Tibial nerve (tissue), 4 donors: ENCODE measurements around the gene DNAH6. TPM values are rescaled to one million over a fixed set of nuclear protein-coding genes. Genes with fewer than 3 reads are reported as not detected.

Source experiments
- DNase-seq, 2 donors: peaks; one replicate each; pipeline ENCODE4 v3.0.0-alpha.2; 2019; ENCODE audit warnings: low spot score in 2 of 2
- H3K27ac ChIP-seq, 4 donors: fragments of 200-600 bp; sonication (generic) in 3 of 4; one replicate each; pipeline ENCODE4 v1.5.1; 2017 to 2019; ENCODE audit warnings: mild to moderate bottlenecking in 1 of 4
- H3K27me3 ChIP-seq, 2 donors: fragments of 200-600 bp; sonication (generic) in 1 of 2; one replicate each; pipeline versions ENCODE4 v1.5.1 to v1.6.0; 2017 to 2019
- H3K36me3 ChIP-seq, 3 donors: fragments of 200-600 bp; sonication (generic); one replicate each; pipeline ENCODE4 v1.5.1; 2018 to 2019
- H3K4me1 ChIP-seq, 4 donors: fragments of 200-600 bp; sonication (generic) in 3 of 4; one replicate each; pipeline ENCODE4 v1.5.1; 2017 to 2019
- H3K4me3 ChIP-seq, 4 donors: fragments of 200-600 bp; sonication (generic) in 3 of 4; one replicate each; pipeline ENCODE4 v1.5.1; 2017 to 2019; ENCODE audit warnings: mild to moderate bottlenecking in 1 of 4, moderate library complexity in 1 of 4
- H3K9me3 ChIP-seq, 4 donors: fragments of 200-600 bp; sonication (generic) in 3 of 4; one replicate each; pipeline ENCODE4 v1.5.1; 2017 to 2019
- EP300 ChIP-seq, 2 donors: sonication (generic); formaldehyde crosslinking; IDR thresholded peaks; one replicate each; pipeline ENCODE4 v1.6.1; 2017; ENCODE audit warnings: antibody characterized with exemption in 2 of 2, mild to moderate bottlenecking in 1 of 2
- POLR2A ChIP-seq, 2 donors: fragments of 450-650 bp; IDR thresholded peaks; one replicate each; pipeline ENCODE4 v1.6.1; 2017; ENCODE audit warnings: antibody characterized with exemption in 2 of 2, mild to moderate bottlenecking in 2 of 2, moderate library complexity in 2 of 2
- WGBS, 2 donors: methylation state at CpG; one replicate each; pipeline ENCODE4 v1.1.5; 2018; 5-methylcytosine and 5-hydroxymethylcytosine counted together
- total RNA-seq, 4 donors: library from RNA; depleted of rRNA; stranded (reverse); fragments of >200 nt; gene quantifications; one replicate each; pipeline ENCODE4 v1.1.0, GENCODE V29; 2016
- TF ChIP-seq, protein P1 (sequence below), 5 experiments: fragments of 200-600 bp in 3 of 5; fragments of 450-650 bp in 2 of 5; sonication (generic) in 3 of 5; IDR thresholded peaks; one replicate each; pipeline ENCODE4 v1.5.1; 2016 to 2019; ENCODE audit warnings: antibody characterized with exemption in 5 of 5, mild to moderate bottlenecking in 3 of 5, moderate library complexity in 2 of 5

Gene DNAH6
- total RNA-seq, 4 donors from 2014 or later, result 2.2 to 5.9 (median 2.7) TPM

GRCh38 chr2:84527137-84528129 is 11.1 kb downstream of the DNAH6 start:
- H3K36me3 ChIP-seq, result no peaks in the 10 kb centered on the region
- 37 to 42% methylated on average over 4 of the region's 4 CpGs for WGBS, 2 donors
- H3K27ac ChIP-seq, result peak overlapping the region in 1 of 4 donors; percentile 15
- no peaks in the 10 kb centered on the region for H3K27me3 ChIP-seq
- DNase-seq, result no peak
- H3K9me3 ChIP-seq, result no peaks in the 10 kb centered on the region
- TF ChIP-seq, protein P1, sequence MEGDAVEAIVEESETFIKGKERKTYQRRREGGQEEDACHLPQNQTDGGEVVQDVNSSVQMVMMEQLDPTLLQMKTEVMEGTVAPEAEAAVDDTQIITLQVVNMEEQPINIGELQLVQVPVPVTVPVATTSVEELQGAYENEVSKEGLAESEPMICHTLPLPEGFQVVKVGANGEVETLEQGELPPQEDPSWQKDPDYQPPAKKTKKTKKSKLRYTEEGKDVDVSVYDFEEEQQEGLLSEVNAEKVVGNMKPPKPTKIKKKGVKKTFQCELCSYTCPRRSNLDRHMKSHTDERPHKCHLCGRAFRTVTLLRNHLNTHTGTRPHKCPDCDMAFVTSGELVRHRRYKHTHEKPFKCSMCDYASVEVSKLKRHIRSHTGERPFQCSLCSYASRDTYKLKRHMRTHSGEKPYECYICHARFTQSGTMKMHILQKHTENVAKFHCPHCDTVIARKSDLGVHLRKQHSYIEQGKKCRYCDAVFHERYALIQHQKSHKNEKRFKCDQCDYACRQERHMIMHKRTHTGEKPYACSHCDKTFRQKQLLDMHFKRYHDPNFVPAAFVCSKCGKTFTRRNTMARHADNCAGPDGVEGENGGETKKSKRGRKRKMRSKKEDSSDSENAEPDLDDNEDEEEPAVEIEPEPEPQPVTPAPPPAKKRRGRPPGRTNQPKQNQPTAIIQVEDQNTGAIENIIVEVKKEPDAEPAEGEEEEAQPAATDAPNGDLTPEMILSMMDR (IDR thresholded peaks at IDR 0.05), result no peak
- TF ChIP-seq EP300 (IDR thresholded peaks at IDR 0.05) (peak in 1 of 2 donors; percentile 17), POLR2A (IDR thresholded peaks at IDR 0.05) (no peak)
- no peak overlapping the region for H3K4me3 ChIP-seq
- H3K4me1 ChIP-seq, result peaks cover 0 to 16% (median 0%) of the 10 kb centered on the region in 4 donors

- Histone ChIP-seq H3K27ac (no peak overlapping the region), H3K4me1 (peaks cover 0 to 7% (median 0%) of the 10 kb centered on the region in 4 donors), H3K27me3 (no peaks in the 10 kb centered on the region), H3K4me3 (no peak overlapping the region), H3K36me3 (no peaks in the 10 kb centered on the region), H3K9me3 (no peaks in the 10 kb centered on the region)
- no peak for DNase-seq
- WGBS, 2 donors, result 79 to 82% methylated on average over 1 of the region's 1 CpG
- TF ChIP-seq, protein P1 (IDR thresholded peaks at IDR 0.05), result no peak
- TF ChIP-seq EP300 (IDR thresholded peaks at IDR 0.05) (no peak), POLR2A (IDR thresholded peaks at IDR 0.05) (no peak)
These were observed 16.0 kb downstream of the DNAH6 start for GRCh38 chr2:84532291-84532690.

GRCh38 chr2:84534225-84534624 is 17.9 kb downstream of the DNAH6 start:
- whole genome bisulfite sequencing, 2 donors, result 47 to 66% methylated on average over 3 of the region's 3 CpGs
- TF ChIP-seq POLR2A (IDR thresholded peaks at IDR 0.05) (no peak), EP300 (IDR thresholded peaks at IDR 0.05) (no peak)
- TF ChIP-seq, protein P1 (IDR thresholded peaks at IDR 0.05), result no peak
- Histone ChIP-seq H3K4me1 (no peaks in the 10 kb centered on the region), H3K4me3 (no peak overlapping the region), H3K27me3 (no peaks in the 10 kb centered on the region), H3K27ac (no peak overlapping the region), H3K36me3 (no peaks in the 10 kb centered on the region), H3K9me3 (no peaks in the 10 kb centered on the region)
- DNase-seq, result no peak

DNA sequence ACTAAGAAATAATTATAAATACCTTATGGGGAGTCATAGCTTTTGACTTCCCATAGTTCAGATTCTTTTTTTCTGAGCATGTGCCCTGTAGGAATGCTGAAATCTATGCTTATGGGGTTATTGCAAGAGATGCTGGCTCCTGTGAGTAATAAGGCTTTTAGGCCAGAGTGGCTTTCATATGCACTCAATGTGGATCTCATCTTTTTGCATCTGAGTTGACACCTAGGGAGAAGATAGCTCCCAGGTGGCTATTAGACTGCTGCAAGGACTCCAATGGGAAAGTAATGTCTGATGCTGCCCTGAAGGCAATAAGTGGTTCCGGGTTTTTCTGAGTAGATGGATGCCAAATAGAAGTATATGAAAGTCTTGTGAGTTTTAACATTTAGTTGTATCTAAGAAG is 21.0 kb downstream of the DNAH6 start:
- no peaks in the 10 kb centered on the region for H3K9me3 ChIP-seq
- H3K36me3 ChIP-seq, result no peaks in the 10 kb centered on the region
- no peak for DNase-seq
- no peaks in the 10 kb centered on the region for H3K27me3 ChIP-seq
- H3K4me3 ChIP-seq, result no peak overlapping the region
- 85 to 92% methylated on average over 1 of the region's 1 CpG for WGBS, 2 donors
- TF ChIP-seq, protein P1 (IDR thresholded peaks at IDR 0.05), result no peak
- TF ChIP-seq POLR2A (IDR thresholded peaks at IDR 0.05) (no peak), EP300 (IDR thresholded peaks at IDR 0.05) (no peak)
- no peak overlapping the region for H3K27ac ChIP-seq
- no peaks in the 10 kb centered on the region for H3K4me1 ChIP-seq

- H3K4me3 ChIP-seq, result no peak overlapping the region
- DNase-seq, result no peak
- TF ChIP-seq EP300 (IDR thresholded peaks at IDR 0.05) (no peak), POLR2A (IDR thresholded peaks at IDR 0.05) (no peak)
- TF ChIP-seq, protein P1 (IDR thresholded peaks at IDR 0.05), result no peak
- H3K27ac ChIP-seq, result no peak overlapping the region
- no peaks in the 10 kb centered on the region for H3K36me3 ChIP-seq
- H3K9me3 ChIP-seq, result no peaks in the 10 kb centered on the region
- no peaks in the 10 kb centered on the region for H3K27me3 ChIP-seq
- no peaks in the 10 kb centered on the region for H3K4me1 ChIP-seq
These were observed 23.4 kb downstream of the DNAH6 start for GRCh38 chr2:84539729-84540128.
